GM21786 (cell line): ENCODE data around the gene DDX23.
"Not testable (repeated sequence)": the region's sequence is repeated elsewhere in the genome, so short reads cannot be mapped to it uniquely, and the experiment has no call there.

Experiments
- ATAC-seq: cut with Tn5 transposase; IDR thresholded peaks from one replicate; pipeline ENCODE4 v1.9.1; 2021; ENCODE audit not compliant: unreplicated experiment

Gene DDX23

DNA sequence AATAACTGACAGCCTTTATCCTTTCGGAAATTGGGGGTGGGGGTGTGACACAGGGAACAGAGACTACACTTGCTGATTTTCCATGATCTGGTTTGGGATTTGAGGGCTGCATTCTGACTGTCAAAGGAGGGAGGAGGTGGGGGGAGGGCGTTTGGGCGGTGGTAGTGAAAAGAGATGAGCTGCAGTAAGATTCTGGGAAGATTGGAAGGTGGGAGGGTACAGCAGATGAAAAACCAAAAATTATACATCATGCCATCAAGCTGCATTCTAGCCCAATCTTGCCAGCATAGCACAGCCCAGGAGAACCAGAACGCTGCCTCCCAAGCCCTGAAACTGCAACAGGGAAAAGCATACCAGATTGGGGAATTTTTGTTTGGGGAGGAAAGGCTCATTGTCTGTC is 11.3 kb upstream of the DDX23 start:
- no peak for ATAC-seq

DNA sequence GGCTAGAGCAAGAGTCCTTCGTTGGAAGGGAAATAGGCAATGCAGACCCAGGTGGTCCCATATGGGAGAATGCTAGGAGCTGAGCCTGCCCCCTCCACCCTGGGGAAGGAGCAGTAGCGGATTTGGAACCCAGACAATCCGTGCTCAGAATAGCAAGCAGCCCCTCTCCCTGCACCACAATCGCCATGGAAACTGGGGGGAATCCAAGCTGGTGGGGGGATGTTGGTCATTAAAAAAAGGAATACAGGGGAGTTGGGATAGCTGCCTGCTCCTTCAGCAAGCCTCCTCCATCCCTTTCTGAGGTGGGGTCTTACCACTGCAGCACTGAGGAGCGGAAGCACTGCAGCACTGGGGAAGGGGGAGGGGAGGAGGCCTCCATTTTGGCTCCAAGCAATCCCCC is 10.8 kb upstream of the DDX23 start:
- ATAC-seq, result no peak

DNA sequence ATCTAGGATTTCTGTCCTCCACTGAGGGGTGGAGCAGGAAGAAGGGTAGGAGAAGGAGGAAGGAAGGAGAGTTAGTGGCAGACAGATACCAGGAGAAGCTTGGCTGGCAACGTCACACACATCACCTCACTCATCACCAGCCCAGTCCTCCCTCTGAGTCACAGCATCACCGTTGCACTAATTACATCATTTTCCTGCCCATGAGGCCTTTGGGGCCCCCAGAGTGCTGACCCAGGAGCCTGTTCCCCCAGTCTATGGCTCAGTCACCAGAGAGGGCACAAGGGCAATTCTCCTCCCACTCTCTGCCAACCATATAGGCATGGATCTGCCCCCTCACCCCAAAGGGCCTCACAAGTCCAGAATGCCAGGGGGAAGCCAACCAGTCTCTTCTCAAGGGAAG is 9.1 kb upstream of the DDX23 start:
- ATAC-seq, result no peak

DNA sequence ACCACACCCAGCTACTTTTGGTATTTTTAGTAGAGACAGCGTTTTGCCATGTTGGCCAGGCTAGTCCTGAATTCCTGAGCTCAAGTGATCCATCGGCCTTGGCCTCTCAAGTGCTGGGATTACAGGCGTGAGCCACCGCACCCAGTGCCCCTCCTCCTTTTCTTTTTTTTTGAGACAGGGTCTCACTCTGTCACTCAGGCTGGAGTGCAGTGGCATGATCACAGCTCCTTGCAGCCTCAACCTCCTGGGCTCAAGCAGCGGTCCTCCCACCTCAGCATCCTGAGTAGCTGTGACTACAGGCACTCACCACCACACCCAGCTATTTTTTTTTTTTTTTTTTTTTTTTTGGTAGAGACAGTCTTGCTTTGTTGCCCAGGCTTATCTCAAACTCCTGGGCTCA is 8.3 kb upstream of the DDX23 start:
- ATAC-seq, result not testable (repeated sequence)

DNA sequence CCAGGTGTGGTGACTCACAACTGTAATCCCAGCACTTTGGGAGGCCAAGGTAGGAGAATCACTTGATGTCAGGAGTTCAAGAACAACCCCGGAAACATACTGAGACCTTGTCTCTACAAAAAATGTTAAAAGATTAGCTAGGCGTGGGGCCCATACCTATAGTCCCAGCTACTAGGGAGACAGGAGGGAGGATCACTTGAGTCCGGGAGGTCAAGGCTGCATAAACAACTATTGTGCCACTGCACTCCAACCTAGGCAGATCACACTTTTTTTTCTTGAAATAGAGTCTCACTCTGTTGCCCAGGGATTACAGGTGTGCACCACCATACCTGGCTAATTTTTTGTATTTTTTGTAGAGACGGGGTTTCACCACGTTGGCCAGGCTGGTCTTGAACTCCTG is 7.6 kb upstream of the DDX23 start:
- no peak for ATAC-seq

DNA sequence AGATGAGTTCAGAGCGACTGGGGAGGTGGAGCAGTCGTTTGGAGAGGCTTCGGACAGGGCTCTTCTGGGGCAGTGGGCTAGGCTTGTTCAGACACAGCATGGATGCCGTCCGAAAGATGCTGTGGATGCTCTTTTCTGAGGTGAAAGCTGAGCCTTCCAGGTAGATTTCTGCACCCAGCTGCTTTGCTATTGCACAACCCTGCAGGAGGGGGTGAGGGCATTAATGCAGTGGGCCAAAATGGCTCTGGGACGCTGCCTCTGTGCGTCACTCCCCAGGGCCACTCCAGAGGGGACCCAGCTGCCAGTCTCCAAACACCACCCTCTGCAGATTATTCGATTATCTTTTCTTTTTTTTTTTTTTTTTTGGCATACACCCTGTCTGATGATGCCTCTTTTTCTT is 6.1 kb upstream of the DDX23 start:
- ATAC-seq, result no peak

DNA sequence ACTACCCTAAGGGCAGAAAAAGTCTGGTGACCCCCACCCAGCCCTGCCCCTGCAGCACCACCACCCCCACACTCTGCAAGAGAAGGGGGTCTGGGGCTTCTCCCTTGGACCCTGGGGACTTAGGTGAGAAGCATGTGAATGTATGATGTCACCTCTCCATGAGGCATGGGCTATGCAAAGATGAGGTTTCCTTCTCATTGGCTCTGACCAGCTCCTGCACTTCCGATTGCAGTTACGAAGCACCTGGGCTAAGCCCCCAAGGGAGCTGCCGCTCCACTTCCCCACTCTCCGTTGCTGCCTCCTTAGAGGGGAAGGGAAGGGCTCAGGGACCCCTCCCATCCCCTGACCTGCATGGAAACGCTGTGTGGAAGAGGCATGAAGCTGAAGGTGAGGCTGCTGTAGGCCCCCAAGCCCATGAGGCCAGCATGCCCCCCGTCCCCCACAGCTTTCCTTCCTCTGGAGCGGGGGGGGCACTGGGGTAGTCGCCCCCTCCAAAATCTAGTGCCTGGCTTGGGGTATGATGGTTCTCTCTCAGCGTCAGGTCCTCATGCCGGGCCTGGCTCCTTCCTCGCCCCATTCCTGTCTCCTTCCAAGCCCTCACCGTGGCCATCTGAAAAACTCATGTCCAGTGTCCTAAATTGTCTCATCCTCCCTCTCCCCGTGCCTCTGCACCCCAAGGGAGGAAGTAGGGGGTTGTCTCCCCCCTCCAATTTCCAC is 5.5 kb upstream of the DDX23 start:
- no peak for ATAC-seq

DNA sequence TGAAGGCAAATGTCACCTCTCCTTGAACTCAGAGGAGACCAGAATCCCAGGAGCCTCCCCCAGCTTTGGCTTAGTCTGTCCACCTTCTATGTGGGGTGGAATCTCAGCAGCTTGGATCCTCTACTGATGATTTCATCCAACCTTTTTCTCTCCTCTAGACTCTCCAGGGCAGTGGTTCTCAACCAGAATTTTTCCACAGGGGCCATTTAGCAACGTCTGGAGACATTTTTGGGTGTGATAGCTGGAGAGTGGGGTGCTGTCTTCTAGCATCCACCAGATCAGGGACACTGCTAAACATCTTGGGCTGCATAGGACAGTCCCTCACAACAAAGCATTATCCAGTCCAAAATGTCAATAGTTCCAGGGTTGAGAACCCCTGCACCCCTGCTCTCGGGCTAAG is 4.4 kb upstream of the DDX23 start:
- ATAC-seq, result no peak

DNA sequence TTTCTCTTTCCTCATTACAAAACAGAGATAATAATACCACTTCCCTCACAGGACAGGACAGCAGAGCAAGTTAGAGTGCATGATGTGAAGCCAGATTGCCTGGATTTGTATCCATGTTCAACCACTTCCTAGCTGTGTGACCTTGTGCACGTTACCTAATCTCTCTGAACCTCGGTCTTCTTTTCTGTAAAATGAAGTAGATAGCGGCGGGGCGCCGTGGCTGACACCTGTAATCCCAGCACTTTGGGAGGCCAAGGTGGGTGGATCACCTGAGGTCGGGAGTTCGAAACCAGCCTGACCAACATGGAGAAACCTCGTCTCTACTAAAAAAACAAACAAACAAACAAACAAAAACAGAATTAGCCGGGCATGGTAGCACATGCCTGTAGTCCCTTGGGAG is 3.0 kb upstream of the DDX23 start:
- not testable (repeated sequence) for ATAC-seq

DNA sequence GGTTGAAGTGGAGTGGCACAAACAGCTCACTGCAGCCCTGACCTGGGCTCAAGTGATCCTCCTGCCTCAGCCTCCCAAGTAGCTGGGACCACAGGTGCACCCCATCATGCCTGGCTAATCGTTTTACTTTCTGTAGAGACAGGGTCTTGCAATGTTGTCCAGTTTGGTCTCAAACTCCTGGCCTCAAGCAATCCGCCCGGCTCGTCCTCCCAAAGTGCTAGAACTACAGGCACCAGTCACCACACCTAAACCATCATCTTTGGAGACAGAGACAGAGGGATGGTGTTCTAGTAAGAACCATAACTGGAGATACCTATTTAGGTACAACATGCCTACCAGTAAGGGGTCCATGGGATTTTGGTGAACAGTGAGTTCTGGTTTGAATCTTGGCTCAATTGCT is 2.5 kb upstream of the DDX23 start:
- no peak for ATAC-seq

DNA sequence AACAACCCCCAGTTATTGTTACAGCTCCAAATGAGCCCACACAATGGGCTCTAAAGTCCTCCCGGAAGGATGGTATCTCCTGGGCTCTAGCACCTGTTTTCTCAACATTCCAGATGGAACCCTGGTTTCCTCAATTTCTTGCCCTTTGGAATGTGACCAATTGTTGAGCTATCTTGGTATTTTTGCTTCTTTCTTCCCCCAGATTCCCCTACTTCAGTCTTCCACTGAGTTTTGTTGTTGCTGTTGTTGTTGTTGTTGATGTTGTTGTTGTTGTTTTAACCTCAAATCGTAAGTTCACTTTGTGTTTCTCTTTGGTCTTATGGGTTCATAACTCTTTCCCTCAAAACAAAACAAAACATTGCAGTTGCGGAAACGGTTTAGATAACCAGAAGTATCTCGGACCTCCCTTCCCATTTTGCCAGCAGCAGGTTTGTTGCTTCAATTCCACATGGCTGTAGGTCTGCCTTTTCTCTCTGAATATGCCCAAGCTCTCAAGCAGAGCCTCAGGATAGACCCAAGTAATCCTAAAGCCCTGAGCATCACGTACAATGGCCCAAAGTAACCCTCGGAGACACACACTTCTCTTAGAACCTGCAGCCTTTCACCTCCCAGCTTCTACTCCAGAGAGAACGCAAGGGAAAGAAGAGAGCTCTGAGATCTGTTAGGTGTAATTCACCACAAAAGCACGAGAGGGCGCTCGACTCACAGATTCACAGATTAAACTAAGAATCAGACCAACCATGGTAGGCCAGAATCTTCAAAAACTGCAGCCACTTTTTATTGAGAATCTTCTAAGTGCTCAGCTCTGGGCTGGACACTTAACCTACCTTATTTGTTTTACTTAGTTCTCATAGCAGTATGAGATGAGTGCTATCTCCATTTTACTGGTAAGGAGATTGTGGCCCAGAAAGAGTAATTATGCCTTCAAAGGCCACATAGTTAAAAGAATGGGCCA is 1.0 kb upstream of the DDX23 start:
- no peak for ATAC-seq

DNA sequence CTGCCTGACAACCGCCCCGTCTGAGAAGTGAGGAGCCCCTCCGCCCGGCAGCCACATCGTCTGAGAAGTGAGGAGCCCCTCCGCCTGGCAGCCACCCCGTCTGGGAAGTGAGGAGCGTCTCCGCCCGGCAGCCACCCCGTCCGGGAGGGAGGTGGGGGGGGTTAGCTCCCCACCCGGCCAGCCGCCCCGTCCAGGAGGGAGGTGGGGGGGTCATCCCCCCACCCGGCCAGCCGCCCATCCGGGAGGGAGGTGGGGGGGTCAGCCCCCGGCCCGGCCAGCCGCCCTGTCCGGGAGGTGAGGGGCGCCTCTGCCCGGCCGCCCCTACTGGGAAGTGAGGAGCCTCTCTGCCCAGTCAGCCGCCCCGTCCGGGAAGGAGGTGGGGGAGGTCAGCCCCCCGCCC is 9.9 kb downstream of the DDX23 start:
- not testable (repeated sequence) for ATAC-seq

DNA sequence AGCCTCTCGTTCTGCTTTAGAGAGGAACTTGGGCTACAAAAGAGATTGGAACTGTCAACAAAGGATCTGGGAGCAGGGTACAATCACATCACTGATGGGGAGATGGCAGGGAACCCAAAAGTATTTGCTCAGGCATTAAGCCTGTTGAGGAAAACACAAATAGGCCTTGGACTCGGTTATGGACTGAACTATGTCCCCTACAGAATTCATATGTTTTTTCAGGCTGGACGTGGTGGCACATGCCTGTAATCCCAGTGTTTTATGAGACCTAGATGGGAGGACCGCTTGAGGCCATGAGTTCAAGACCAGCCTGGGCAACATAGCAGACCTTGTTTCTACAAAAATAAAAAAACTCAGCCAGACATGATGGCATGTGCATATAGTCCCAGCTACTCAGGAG is 13.9 kb downstream of the DDX23 start:
- ATAC-seq, result no peak

DNA sequence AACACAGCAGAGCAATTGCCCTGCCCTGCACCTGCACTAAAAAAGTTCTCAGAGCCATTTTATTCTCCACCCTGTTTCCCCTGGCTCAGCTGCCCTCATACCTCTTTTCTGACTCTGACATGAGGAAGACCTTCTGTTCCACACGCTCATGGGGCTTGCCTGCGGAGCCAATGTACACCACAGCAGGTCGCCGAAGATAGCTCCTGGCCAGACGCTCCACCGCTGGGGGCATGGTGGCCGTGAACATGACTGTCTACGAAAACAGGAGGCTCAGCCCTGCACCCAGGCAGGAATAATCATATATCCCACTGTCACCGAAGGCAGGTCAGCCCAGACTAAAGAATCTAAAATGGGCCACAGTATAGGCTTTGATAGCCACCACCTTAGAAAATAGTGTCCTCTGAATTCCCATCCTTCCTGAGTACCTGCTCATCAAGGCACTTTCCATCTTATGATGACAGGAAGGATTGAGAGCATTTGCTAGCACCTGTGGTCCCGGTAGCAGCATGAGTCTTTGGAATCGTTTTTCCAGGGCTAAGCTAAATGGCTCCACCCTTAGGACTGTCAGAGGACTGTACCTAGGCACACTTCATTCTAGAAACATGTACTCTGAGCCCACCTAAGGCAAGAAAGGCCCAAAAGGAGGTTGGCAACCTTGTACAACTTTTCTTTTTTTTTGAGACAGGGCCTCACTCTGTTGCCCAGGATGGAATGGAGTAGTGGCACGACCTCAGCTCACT is 19.5 kb downstream of the DDX23 start:
- no peak for ATAC-seq

DNA sequence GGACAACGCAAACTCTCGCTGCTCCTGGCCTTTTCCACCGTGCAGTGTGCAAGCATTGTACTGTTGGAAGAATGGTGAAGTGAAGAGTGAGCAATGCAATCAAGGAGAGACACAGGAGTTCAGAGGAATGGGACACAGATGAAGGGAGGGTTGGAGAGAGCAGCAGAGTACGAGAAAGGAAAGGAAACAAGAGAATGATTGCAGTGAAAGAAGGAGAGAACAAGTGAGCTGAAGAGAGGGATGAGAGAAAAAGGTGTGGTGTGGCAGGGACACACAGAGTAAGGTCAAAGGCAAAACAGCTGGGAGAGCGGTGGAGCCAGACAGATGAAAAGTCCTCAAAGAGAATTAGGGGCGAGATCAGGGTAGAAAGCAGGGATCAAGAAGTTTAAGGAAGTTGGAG is 20.7 kb downstream of the DDX23 start:
- ATAC-seq, result no peak

DNA sequence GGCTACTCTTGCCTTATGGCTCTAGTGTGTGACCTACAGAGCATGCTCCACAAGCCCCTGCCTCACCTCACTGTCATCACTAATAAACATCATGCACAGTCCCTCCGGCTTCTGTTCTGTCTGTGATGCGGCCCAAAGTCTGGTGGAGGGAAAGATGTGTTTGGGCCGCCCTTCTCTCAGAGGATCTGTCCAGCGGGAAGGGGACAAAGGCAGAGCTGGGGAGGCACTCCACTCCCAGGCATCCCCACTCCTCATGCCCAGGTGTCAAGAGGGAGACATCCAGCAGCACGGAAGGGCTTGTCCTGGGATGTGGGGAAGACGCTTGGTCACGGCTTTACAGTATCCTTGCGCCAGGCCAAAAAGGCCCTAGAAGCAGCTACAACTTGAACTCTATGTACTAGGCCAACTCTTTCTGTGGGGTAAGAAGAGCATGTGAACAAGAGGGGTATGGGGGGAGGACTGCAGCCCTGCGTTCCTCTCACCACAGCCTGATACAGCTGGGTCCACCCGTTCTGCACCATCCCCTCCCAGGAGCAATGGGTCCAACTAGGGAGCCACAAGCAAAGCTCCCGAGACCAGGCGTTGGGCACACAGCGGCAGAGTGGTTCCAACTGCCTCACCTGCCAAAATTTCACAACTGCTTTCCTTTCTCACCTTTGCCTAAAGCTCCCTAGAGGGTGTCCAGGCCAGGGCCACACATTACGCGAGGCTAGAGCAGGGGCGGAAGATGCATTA is 23.0 kb downstream of the DDX23 start:
- no peak for ATAC-seq

DNA sequence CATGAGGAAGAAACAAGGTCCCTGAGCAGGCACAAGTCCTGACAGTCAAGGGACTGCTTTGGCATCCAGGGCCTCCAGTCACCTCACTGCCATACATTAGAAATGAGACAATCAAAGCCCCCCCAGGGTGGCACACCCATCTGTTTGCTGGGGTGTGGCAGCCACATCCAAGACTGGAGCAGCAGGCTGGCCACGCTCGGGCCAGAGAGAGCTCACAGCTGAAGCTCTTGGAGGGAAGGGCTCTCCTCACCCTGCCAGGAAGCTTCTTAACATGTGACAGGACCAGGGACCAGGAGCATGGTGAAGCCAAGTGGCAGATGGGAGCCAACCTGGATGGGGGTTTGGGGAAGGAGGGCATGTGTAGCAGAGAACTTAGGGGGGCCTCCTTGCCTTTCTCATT is 23.7 kb downstream of the DDX23 start:
- ATAC-seq, result no peak

DNA sequence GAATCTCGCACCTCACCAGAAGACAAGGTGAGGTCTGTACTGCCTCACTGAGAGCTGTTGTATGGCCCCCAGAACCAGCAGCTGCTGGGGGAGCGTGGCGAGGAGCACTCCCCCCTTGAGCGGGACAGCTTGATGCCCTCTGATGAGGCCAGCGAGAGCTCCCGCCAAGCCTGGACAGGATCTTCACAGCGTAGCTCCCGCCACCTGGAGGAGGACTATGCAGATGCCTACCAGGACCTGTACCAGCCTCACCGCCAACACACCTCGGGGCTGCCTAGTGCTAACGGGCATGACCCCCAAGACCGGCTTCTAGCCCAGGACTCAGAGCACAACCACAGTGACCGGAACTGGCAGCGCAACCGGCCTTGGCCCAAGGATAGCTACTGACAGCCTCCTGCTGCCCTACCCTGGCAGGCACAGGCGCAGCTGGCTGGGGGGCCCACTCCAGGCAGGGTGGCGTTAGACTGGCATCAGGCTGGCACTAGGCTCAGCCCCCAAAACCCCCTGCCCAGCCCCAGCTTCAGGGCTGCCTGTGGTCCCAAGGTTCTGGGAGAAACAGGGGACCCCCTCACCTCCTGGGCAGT is 24.4 kb downstream of the DDX23 start:
- no peak for ATAC-seq

DNA sequence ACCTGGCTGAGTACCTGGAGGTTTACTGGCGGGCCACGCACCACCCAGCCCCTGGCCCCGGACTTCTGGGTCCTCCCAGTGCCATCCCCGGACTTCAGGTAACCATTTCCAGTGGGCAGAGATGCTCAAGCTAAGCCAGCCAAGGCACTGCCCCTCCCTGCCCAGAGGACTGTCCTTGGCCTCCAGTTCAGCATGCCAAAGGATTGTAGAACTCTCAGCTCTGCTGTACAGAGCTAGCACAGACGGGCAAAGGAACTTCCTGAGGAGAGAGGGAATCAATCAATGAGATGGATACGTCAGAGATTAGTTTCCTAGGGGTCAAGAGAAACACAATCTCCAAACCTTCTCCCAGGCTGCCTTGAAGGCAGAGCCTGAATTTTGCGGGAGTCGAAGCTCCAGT is 24.9 kb downstream of the DDX23 start:
- no peak for ATAC-seq

DNA sequence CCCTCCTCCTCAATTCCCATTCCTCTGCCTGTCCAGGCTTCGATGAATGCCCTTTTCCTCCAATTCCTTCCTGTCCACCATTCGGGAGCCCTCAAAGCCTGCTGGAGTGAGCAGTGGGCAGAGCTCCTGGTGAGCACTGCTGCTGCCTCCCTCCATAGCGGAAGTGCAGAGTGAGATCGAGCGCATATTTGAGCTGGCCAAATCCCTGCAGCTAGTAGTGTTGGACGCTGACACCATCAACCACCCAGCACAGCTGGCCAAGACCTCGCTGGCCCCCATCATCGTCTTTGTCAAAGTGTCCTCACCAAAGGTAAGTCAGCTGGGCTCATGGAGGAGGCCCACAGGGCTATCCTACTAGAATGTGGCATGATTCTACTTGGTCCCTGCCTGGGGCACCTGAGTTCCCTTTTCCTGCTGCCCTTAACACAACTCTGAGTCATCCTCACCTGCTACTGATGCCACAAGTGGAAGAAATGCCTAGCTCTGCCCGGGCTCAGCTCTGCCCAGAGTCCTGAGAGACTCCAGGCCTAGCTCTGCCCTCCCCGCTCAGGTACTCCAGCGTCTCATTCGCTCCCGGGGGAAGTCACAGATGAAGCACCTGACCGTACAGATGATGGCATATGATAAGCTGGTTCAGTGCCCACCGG is 25.6 kb downstream of the DDX23 start:
- ATAC-seq, result no peak
